HPDE6-E6E7 (cell line): Measurements from ENCODE around the gene NOXA1.
"Not testable (repeated sequence)": the region's sequence is repeated elsewhere in the genome, so short reads cannot be mapped to it uniquely, and the experiment has no call there.

Experiments
- DNase-seq: peaks from one replicate; pipeline ENCODE4 v3.0.0; 2011; ENCODE audit warnings: missing footprints; ENCODE audit errors: extremely low spot score

The NOXA1 gene, protein sequence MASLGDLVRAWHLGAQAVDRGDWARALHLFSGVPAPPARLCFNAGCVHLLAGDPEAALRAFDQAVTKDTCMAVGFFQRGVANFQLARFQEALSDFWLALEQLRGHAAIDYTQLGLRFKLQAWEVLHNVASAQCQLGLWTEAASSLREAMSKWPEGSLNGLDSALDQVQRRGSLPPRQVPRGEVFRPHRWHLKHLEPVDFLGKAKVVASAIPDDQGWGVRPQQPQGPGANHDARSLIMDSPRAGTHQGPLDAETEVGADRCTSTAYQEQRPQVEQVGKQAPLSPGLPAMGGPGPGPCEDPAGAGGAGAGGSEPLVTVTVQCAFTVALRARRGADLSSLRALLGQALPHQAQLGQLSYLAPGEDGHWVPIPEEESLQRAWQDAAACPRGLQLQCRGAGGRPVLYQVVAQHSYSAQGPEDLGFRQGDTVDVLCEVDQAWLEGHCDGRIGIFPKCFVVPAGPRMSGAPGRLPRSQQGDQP

DNA sequence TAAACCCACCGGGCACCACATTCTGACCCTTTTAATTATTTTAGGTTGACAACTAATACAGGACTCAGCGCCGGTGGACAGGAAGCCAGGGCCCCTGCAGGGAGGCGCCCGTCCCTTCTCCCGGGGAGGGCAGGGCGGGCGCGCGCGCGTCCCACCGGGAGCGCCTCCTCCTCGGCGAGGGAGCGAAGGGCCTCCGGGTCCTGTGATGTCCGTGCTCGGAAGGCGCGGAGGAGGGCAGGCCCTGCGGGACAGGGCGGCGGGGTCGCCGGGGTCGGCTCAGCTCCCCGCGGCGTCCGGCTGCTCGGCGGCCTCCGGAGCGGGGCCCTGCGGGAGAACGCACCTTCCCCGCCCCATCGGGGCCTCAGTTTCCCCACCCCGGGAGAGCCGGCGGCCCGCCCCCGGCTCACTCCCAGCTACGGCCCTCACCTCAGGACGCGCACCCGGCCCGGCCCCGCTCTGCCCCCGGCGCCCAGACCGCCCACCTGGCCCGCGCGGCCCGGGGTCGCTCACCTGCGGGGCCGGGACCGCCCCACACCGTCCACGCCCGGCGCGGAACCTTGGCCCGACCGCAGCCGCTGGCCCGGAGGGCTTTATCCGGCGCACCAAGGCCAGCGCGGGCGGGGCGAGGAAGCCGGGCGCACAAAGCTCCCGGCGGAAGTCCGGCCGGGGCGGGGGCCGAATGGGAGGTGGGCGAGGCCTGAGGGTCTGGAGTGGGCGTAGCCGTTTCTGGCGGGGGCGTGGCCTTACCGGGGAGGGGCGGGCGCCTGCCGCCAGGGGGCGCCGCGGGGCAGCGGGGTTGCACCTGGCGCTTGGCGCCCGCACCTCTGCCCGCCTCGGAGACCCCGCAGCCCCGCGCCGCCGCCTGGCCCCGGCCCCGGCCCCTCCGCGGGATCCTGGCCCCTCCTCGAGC lies at the start of gene NOXA1, which contains the start of gene EXD3:
NOXA1 (plus strand) TSS at position 790 of the 910 bp plus-strand sequence. CDS start 137 bp downstream, outside the sequence.
EXD3 (minus strand) TSS at position 559 of the 910 bp plus-strand sequence. CDS start 27,805 bp downstream, outside the sequence.
- DNase-seq: peak; percentile 72

DNA sequence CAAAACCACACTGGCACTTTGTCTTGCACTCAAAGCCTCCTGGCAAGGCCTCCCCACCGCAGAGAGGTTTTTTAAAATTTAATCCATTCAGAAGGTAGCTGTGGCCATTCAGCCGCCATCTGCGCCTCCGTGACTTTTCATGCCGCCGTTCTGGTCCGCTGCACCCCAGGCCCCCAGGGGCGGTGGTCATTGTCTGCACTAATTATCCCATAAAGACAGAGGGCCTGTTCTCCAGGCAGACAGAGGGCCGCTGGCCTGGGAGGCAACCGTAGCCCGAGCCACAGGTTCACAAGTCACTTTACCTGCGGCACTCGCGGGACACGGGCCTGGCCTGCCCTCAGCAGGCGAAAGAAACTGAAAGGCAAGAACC lies 49.6 kb upstream of the NOXA1 start:
- DNase-seq: no peak

DNA sequence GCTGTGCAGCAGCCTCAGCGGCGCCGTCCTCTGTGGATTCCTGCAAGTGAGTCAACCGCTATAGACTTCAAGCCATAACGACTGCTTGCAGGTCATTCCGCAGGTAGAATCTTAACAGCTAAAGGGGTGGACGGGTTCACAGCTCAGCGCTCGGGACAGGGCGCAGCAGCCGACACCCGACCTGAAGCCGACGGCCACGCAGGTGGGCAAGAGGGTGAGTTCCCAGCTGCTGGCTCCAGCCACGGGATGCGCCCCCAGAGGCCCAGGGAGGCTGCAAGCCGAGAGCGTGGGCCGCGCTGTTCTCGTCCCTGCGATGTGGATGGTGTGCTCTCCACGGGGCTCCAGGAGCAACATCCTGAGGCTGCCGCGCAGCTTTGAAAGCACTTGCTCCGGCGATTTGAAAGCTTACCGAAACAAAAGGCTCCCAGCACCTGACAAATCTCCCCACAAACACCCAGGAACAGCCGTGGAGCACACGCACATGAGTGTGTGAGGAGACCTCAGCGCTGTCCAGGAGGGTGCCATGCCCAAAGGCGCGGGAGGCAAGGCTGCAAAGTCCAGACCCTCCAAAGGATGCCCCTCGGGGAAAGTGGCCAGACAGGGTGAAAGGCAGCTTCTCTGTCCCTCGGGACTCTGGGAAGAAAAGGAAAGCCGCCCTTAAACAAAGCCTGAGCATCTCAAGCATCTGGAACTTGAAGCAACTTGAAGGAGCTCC lies 48.9 kb upstream of the NOXA1 start:
- no peak for DNase-seq

DNA sequence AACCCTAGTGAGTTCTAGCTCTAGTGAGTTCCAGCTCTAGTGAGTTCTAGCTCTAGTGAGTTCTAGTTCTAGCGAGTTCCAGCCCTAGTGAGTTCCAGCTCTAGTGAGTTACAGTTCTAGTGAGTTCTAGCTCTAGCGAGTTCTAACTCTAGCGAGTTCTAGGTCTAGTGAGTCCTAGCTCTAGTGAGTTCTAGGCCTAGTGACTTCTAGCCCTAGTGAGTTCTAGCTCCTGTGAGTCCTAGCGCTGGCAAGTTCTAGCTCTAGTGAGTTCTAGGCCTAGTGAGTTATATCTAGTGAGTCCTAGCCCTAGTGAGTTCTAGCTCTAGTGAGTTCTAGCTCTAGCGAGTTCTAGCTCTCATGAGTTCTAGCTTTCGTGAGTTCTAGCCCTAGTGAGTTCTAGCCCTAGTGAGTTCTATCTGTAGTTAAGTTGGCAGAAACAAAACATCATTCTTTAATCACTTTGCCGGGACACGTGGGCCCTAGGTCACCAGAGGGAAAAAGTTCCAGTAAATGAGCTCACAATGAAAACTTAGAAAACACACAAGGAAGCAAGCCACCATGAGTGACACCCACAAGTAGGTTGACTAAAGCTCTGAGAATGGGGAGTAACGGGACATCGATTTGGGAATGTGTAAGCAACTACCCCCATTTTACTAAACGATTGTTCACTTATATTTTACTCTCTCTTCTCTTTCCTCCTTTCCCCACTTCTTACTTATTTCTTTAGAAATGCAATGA lies 47.7 kb upstream of the NOXA1 start:
- DNase-seq: no peak

DNA sequence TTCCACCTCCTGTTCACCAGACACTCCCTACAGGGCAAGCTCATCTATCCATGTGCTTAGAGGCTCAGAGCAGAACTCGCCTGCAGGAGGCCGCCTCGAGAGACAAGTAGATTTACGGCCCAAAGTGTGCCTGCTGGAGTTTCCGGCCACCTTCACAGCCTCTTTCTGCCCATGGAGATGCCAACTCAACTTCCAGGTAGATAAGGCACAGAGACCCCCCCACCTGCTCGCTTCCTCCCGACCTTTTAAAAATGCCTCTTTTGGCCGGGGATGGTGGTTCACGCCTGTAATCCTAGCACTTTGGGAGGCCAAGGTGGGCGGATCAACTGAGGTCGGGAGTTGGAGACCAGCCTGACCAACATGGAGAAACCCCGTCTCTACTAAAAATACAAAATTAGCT lies 46.8 kb upstream of the NOXA1 start:
- DNase-seq: no peak

DNA sequence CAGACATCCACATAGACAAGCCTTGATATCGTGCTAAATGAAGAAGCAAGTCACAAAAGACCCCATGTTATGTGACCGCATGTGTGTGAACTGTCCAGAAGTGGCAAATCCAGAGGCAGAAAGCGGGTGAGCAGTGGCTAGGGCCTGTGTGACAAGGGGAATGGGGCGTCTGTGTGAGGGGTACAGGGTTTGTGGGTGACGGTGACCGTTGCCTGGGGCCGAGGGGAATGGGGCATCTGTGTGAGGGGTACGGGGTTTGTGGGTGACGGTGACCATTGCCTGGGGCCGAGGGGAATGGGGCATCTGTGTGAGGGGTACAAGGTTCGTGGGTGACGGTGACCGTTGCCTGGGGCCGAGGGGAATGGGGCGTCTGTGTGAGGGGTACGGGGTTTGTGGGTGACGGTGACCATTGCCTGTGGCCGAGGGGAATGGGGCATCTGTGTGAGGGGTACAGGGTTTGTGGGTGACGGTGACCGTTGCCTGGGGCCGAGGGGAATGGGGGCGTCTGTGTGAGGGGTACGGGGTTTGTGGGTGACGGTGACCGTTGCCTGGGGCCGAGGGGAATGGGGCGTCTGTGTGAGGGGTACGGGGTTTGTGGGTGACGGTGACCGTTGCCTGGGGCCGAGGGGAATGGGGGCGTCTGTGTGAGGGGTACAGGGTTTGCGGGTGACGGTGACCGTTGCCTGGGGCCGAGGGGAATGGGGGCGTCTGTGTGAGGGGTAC lies 44.3 kb upstream of the NOXA1 start:
- DNase-seq: not testable (repeated sequence)

DNA sequence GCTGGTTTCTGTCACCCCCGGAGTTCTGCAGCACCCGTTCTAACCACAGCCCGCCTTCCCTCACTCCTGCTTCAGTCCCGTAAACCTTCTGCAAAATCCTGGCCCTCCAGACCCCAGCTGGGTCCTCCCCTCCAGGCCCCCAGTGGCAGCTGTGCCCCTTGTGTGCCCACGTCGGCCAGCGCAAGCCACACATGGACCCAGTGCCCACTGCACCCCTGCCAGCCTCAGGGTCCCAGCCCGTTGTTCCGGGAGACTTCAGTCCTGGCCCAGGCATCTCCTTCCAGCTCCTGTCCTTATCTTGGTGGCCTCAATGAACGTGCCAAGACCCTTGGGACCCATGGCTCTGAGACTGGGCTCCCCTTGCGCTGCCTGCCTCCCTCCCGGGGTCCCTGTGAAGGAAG lies 43.4 kb upstream of the NOXA1 start:
- DNase-seq: no peak

DNA sequence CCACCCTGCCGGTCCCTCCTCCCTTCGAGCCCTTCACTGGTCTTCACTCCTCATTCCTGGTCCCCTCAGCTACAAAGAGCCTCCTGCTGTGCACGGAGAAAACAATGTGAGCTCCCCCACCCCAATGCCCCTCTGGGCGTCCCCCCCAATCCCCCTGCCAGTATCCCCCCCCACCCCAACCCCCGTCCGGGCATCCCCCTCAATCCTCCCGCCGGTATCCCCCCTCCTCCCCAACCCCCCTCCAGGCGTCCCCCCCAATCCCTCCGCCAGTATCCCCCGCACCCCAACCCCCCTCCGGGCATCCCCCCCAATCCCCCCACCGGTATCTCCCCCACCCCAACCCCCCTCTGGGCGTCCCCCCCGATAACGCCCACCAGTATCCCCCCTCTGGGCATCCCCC lies 43.0 kb upstream of the NOXA1 start:
- no peak for DNase-seq

DNA sequence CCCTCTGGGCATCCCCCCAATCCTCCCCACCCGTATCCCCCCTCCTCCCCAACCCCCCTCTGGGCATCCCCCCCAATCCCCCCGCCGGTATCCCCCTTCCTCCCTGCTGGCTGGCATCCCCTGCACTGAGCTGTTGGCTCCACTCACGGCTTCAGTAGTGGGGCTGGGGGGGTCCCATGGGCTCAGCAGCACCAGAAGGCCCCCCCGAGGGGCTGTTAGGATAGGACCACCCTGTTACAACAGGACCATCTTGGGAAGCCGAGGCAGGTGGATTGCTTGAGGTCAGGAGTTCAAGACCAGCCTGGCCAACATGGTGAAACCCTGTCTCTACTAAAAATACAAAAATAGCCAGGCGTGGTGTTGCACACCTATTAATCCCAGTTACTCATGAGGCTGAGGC lies 42.6 kb upstream of the NOXA1 start:
- no peak for DNase-seq

DNA sequence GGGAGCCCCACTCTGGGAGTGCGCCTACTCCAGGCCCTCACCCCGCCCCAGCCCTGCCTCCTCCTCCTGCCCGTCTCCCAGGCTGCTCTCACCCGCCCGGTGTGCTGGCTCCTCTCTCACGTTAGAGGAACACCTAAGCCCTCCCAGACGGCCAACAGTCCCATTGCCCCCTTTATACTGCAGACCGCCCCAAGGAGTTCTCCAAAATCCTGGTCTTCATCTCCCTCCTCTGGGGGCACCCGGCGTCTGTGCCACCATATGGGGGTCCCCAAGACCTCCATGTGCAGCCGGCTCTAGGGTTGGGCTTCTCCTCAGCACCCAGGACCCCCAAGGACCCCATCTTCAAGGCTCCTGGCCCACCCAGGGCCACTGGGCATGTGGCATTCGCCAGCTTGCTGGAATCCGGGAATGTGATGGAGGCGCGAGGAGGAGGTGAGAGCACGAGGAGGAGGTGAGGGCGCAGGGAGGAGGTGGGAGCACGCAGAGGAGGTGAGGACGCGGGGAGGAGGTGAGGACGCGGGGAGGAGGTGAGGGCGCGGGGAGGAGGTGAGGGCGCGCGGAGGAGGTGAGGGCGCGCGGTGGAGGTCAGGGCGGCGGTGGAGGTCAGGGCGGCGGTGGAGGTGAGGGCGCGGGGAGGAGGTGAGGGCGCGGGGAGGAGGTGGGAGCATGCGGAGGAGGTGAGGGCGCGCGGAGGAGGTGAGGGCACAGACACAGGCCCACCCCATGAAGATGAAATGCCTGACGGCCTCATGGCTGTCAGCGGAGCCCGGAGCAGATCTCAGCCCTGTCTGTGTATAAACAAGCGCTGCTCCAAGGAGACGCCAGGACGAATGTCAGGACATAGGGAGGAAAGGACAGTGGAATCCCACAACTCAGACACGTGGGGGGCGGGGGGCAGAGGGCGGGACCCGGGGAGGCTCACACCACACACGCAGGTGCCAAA lies 41.4 kb upstream of the NOXA1 start:
- no peak for DNase-seq

DNA sequence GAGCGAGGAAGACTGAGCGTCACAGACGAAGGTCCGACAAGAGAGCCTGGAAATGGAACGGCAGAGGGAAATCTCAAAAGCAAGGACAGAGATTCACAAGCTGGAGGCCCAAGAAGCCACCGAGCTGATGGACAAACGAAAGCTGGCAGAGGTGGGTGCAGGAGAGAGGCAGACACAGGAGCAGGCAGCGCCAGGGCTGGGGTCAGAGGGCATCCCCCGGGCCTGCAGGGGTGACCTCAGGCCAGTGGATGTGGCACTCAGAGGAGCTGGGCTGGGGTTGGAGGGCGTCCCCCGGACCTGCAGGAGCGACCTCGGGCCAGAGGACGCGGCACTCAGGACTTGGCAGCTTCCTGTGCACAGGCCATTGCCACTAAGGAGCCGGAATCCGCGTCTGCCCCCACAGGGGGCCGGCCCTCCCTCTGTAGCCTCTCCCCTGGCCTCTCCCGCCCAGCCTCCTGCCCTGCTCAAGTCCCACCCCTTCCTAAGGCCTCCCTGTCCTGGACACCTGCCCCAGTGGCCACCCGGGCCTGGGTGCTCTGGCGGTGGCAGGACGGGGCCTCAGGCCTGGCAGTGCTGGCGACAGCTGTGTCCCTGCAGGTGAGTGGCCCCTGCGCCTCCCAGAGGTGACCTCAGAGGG lies 40.6 kb upstream of the NOXA1 start:
- no peak for DNase-seq

DNA sequence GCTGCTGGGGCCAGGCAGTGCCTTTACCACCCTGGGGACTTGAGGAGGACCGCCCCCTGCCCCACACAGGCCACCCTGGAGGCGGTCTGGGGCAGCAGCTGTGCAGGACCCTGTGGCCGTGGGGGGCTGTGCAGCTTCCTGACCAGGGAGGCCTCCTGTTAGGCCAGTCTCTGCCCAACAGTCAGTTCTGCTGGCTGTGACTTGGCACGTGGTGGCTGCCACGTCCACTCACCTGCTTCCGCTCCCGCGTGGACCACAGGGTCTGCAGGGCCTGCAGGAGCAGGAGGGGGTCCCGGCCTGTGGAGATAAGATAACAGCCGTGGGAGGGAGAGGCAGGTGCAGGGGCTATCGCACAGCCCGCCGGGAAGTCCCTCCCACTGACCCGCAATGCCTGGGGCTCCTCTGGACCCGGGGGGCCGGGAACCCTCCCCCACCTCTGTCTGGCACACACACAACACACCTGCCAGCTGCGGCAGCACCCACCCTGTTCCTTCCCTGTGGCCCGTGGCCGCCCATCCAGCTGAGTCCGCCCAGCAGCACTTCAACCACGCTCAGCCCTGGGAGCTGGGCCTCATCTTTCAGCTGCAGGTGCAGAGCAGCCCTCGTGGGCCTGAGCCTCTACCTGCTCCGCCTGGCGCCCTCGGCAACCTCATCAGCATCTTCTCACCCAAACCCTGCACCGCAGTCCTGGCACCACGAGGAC lies 40.0 kb upstream of the NOXA1 start:
- DNase-seq: no peak

DNA sequence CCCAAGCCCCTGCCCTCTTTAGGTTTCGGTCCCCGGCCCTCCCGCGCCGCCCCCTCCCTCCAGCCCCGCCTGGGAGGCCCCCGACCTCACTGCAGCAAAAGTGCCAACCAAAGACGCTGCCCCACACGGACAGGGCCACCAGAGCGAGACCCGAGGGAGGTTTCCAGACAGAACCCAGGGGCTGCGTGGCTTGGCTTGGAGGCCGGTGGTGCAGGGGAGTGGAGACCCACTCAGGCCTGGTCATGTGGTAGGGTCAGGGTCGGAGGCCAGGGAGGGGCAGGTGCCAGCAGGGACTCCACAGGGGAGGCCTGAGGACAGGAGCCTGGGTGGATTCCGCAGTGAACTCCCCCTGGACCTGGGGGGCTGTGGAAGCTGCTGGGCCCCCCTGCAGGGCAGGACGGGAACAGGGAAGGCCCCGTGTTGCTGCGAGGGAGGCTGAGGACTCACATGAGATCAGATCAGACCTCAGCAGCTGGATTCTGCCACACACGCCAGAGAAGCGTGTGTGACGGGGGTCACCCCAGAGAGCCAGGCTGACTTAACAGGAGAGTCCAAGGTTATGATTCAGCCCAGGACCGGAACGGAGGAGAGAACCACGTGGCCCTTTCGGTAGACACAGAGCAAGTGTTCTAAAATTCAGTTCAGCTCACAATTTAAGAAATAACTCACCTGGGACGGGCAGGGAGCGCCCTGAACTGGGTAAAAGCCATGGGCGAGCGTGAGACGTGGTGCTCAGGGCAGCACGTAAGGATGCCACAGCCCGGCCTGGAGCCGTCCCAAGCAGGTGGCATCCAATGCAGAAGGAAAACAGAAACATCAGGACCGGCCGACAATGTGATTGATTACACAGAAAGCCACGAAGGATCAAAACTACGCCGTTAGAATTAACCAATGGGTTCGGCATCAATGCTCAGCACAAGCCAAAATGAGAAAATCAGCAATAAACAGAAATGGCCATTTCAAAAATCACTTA lies 39.1 kb upstream of the NOXA1 start:
- DNase-seq: no peak

DNA sequence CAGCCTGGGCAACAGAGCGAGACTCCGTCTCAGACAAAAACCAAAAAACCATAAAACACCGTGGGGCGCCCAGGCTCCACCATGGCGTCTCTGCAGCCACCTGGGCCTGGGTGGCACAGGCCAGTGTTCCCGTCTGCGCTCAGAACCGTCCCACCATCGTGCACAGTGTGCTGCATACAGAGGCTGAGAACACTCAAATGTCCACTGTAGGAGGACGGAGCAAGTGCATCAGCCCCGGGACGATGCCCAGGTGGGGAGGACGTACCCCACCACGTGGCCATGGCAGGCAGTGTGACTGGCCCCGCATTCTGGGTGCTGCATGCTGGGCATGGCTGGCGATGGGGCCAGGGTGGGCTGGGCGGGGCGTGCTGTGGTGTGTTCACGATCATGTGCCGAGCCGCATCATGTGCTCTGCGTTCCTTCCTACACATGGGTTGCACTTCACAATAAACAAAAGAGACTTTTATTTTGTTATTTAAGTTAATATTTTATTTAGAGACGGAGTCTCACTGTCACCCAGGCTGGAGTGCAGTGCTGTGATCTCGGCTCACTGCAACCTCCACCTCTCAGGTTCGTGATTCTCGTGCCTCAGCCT lies 38.0 kb upstream of the NOXA1 start:
- DNase-seq: no peak

DNA sequence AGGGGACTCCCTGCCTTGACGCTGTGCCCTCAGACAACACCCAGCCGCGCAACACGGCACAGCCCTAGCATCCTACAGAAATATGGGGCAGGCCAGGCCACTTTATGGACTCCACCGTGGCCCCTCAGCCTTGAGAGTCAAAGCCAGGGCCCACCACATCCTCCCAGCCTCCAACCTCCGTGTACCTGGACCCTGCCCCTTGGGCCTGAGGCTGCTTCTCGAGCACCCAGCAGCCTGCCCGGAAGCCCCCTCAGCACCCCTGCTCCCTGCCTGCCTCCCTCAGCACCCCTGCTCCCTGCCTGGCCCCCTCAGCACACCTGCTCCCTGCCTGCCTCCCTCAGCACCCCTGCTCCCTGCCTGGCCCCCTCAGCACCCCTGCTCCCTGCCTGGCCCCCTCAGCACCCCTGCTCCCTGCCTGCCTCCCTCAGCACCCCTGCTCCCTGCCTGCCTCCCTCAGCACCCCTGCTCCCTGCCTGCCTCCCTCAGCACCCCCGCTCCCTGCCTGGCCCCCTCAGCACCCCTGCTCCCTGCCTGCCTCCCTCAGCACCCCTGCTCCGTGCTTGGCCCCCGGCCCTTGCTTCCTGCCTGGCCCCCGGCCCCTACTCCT lies 36.6 kb upstream of the NOXA1 start:
- DNase-seq: not testable (repeated sequence)
